Endothelial cell of umbilical vein (primary cell): ENCODE measurements around the gene UBE4B. TPM values are rescaled to one million over a fixed set of nuclear protein-coding genes. Genes with fewer than 3 reads are reported as not detected.
A peak's percentile ranks its signal among the peaks of the same experiment; 100 is the strongest.

Experiments
- BruUV-seq: library from RNA; stranded (reverse); fragments of 400-500 nt; replicated peaks from 2 replicates; lab custom pipeline; 2021; lab: Mats Ljungman, UMichigan
- CTCF ChIA-PET: fragments of 300-600, 350-600 bp; sonication (Branson Sonifier 250); formaldehyde crosslinking; loops from one replicate; lab custom pipeline; 2021; ENCODE audit warnings: antibody characterized with exemption, inconsistent platforms; lab: Charles Lee
- POLR2A ChIA-PET: fragments of 300-600, 350-600 bp; sonication (Branson Sonifier 250); formaldehyde crosslinking; loops from one replicate; lab custom pipeline; 2021; ENCODE audit warnings: antibody characterized with exemption, inconsistent platforms; lab: Charles Lee
- DNase-seq: peaks from one replicate; pipeline ENCODE4 v3.0.0-alpha.2; 2011; ENCODE audit warnings: low read depth, low spot score
- FAIRE-seq: peaks from 2 replicates; lab custom pipeline; 2011; peaks lifted over from hg19 to GRCh38; lab: Jason Lieb, UNC
- H2AFZ ChIP-seq: 2 replicates; pipeline ENCODE4 v1.6.0; 2012; ENCODE audit warnings: low read depth, low read length, control low read depth, inconsistent platforms
- H3K27ac ChIP-seq: 2 replicates; pipeline ENCODE4 v1.5.1; 2011; ENCODE audit warnings: low read depth, mild to moderate bottlenecking, control low read depth, low read length, moderate library complexity; ENCODE audit not compliant: insufficient read depth
- H3K27me3 ChIP-seq, 2 experiments: 2 replicates each; pipeline versions ENCODE4 v1.6.0 to v1.6.1; 2011; ENCODE audit warnings: low read length in 2 of 2, mixed read lengths in 1 of 2; ENCODE audit not compliant: control insufficient read depth in 2 of 2, insufficient read depth in 2 of 2
- H3K36me3 ChIP-seq, 2 experiments: 2 replicates in 1 of 2; 3 replicates in 1 of 2; pipeline ENCODE4 v1.5.1; 2011; ENCODE audit warnings: low read length in 2 of 2, mild to moderate bottlenecking in 1 of 2, moderate library complexity in 1 of 2; ENCODE audit not compliant: control insufficient read depth in 2 of 2, insufficient read depth in 2 of 2; ENCODE audit errors: extremely low read depth in 1 of 2
- H3K4me1 ChIP-seq: 3 replicates; pipeline ENCODE4 v1.5.1; 2011; ENCODE audit warnings: mild to moderate bottlenecking, low read length; ENCODE audit not compliant: control insufficient read depth, insufficient read depth; ENCODE audit errors: extremely low read depth
- H3K4me2 ChIP-seq: 2 replicates; pipeline ENCODE4 v1.6.1; 2011; ENCODE audit warnings: low read length, control low read depth, mixed read lengths; ENCODE audit not compliant: insufficient read depth
- H3K4me3 ChIP-seq, 3 experiments: fragments of 200-600 bp in 1 of 3; sonication (generic), shearing (Covaris generic) in 1 of 3; replicated peaks in 1 of 3; 2 replicates each; pipeline ENCODE4 v1.5.1; 2011 to 2016; ENCODE audit warnings: control low read depth in 3 of 3, low read length in 3 of 3, mild to moderate bottlenecking in 2 of 3, inconsistent platforms in 1 of 3, low read depth in 1 of 3, moderate library complexity in 1 of 3; ENCODE audit not compliant: insufficient read depth in 1 of 3
- H3K79me2 ChIP-seq: 2 replicates; pipeline ENCODE4 v1.6.0; 2012; ENCODE audit warnings: low read length, inconsistent platforms; ENCODE audit not compliant: control insufficient read depth, insufficient read depth
- H3K9ac ChIP-seq: replicated peaks from 2 replicates; pipeline ENCODE3; 2011; ENCODE audit warnings: low read length, control low read depth; ENCODE audit not compliant: insufficient read depth; ENCODE audit errors: extremely low read depth
- H3K9me1 ChIP-seq: replicated peaks from 3 replicates; pipeline ENCODE4 v1.6.0; 2011; ENCODE audit warnings: mild to moderate bottlenecking, low read length; ENCODE audit not compliant: control insufficient read depth, insufficient read depth; ENCODE audit errors: extremely low read depth
- H3K9me3 ChIP-seq: replicated peaks from 2 replicates; pipeline ENCODE4 v1.5.1; 2012; ENCODE audit warnings: low read length, inconsistent platforms; ENCODE audit not compliant: control insufficient read depth, insufficient read depth
- H4K20me1 ChIP-seq: replicated peaks from 2 replicates; pipeline ENCODE3; 2011; ENCODE audit warnings: mild to moderate bottlenecking, low read length; ENCODE audit not compliant: control insufficient read depth, insufficient read depth; ENCODE audit errors: extremely low read depth
- CTCF ChIP-seq, 2 donors: IDR thresholded peaks; 1 replicate in 1 of 2; 2 replicates in 1 of 2; pipeline ENCODE4 v1.5.1; 2011; ENCODE audit warnings: low read length in 2 of 2, mild to moderate bottlenecking in 2 of 2, moderate library complexity in 2 of 2, control low read depth in 1 of 2, inconsistent platforms in 1 of 2, low read depth in 1 of 2; ENCODE audit not compliant: insufficient read depth in 1 of 2; ENCODE audit errors: extremely low read depth in 1 of 2
- EZH2 ChIP-seq: IDR thresholded peaks from 2 replicates; pipeline ENCODE4 v1.6.1; 2012; ENCODE audit warnings: borderline replicate concordance, low read depth, mild to moderate bottlenecking, moderate library complexity, low read length, inconsistent platforms; ENCODE audit not compliant: severe bottlenecking
- FOS ChIP-seq: IDR thresholded peaks from 2 replicates; pipeline ENCODE4 v1.6.1; 2011; ENCODE audit warnings: mild to moderate bottlenecking, low read length, moderate library complexity, borderline replicate concordance; ENCODE audit not compliant: insufficient read depth
- GATA2 ChIP-seq: IDR thresholded peaks from 2 replicates; pipeline ENCODE4 v1.7.0; 2011; ENCODE audit warnings: low read depth, mild to moderate bottlenecking, moderate library complexity, mixed read lengths, low read length; ENCODE audit not compliant: insufficient read length, insufficient read depth
- JUN ChIP-seq: IDR thresholded peaks from 2 replicates; pipeline ENCODE4 v1.6.1; 2011; ENCODE audit warnings: borderline replicate concordance, low read depth; ENCODE audit not compliant: insufficient read length, insufficient read depth
- MAX ChIP-seq: IDR thresholded peaks from 2 replicates; pipeline ENCODE4 v1.6.1; 2011; ENCODE audit not compliant: insufficient read depth, insufficient read length
- MYC ChIP-seq: IDR thresholded peaks from one replicate; pipeline ENCODE4 v1.6.1; 2011; ENCODE audit warnings: mild to moderate bottlenecking, low read depth, low read length
- POLR2A ChIP-seq: IDR thresholded peaks from 2 replicates; pipeline ENCODE4 v1.6.1; 2012; ENCODE audit warnings: low read depth, mild to moderate bottlenecking, control low read depth, low read length
- POLR2AphosphoS5 ChIP-seq: IDR thresholded peaks from 2 replicates; pipeline ENCODE4 v1.6.1; 2012; ENCODE audit warnings: low read depth, mild to moderate bottlenecking, control low read depth, low read length, moderate library complexity; ENCODE audit not compliant: insufficient read depth
- dilution Hi-C: fragments of 300-500 bp; cut with MboI; formaldehyde crosslinking; loops from one replicate; pipeline ENCODE4 v1.15.0; 2019; ENCODE audit warnings: low sequenced_read_pairs; ENCODE audit not compliant: extremely low pct_ligation_motif_present
- intact Hi-C: fragments of 100-400 bp; cut with micrococcal nuclease; formaldehyde crosslinking; loops from one replicate; pipeline ENCODE4 v1.10.0; 2022
- polyA plus RNA-seq, 4 experiments: library from polyadenylated mRNA; depleted of rRNA in 3 of 4; stranded (reverse) in 3 of 4; unstranded in 1 of 4; fragments of >200 nt; gene quantifications; 2 replicates each; pipeline versions ENCODE4 v1.2.1 to v1.2.3, GENCODE V29; 2011 to 2012; ENCODE audit warnings: missing spikeins in 1 of 4
- total RNA-seq: library from RNA; stranded (reverse); gene quantifications from 2 replicates; pipeline ENCODE4 v1.2.3, GENCODE V29; 2021

UBE4B gene
- total and polyA plus RNA-seq, 2 donors (not counting 3 experiments of a cell fraction or from before 2014, with no cell fraction given), result 17.8 to 54.5 TPM

GRCh38 chr1:10152709-10153284, 120.0 kb downstream of the UBE4B start:
- Histone ChIP-seq H4K20me1 (no peaks in the 10 kb centered on the region), H3K79me2 (no peaks in the 10 kb centered on the region), H3K27ac (no peak overlapping the region), H3K4me3 (no peak overlapping the region), H3K4me2 (no peak overlapping the region), H3K9ac (no peak overlapping the region), H3K9me1 (no peaks in the 10 kb centered on the region), H2AFZ (no peak overlapping the region), H3K27me3 (no peaks in the 10 kb centered on the region), H3K9me3 (no peaks in the 10 kb centered on the region), H3K36me3 (peaks cover 2 to 5% of the 10 kb centered on the region in 2 experiments), H3K4me1 (no peaks in the 10 kb centered on the region)
- DNase-seq (peak; percentile 58), FAIRE-seq (peak; percentile 87)
- no TSS peak for BruUV-seq
- ChIA-PET POLR2A (no interaction called here), CTCF (interaction anchor here (0.7 to 4.0 kb wide), 11 partner anchors 8 to 275 kb away, joined by 3 to 42 read pairs (median 4); partner anchors contain the start of genes LZIC, NMNAT1 and UBE4B)
- TF ChIP-seq GATA2, result no peak
- peak; percentile 72 to 76 for TF ChIP-seq CTCF (IDR thresholded peaks at IDR 0.05; ENCODE audit: extremely low read depth in 1 of 2, insufficient read depth in 1 of 2, low read depth in 1 of 2, low read length in 2 of 2)
- intact Hi-C loops, result loop anchor here (1.0 to 5.0 kb wide), 5 partner anchors 120 to 277 kb away; partner anchors contain the start of genes LZIC, NMNAT1 and UBE4B
- dilution Hi-C loops, result no loop called here

GRCh38 chr1:10155087-10155712, 122.4 kb downstream of the UBE4B start:
- Histone ChIP-seq H3K9me1 (no peaks in the 10 kb centered on the region), H4K20me1 (no peaks in the 10 kb centered on the region), H3K36me3 (peaks cover 2 to 6% of the 10 kb centered on the region in 2 experiments), H2AFZ (no peak overlapping the region), H3K9ac (no peak overlapping the region), H3K79me2 (no peaks in the 10 kb centered on the region), H3K4me1 (no peaks in the 10 kb centered on the region), H3K27me3 (no peaks in the 10 kb centered on the region), H3K9me3 (no peaks in the 10 kb centered on the region), H3K4me3 (no peak overlapping the region), H3K4me2 (no peak overlapping the region), H3K27ac (no peak overlapping the region)
- no TSS peak for BruUV-seq
- POLR2A ChIA-PET, result no interaction called here
- CTCF ChIA-PET, result interaction anchor here (1.3 to 4.0 kb wide), 3 partner anchors 9 to 370 kb away, joined by 3 to 42 read pairs (median 3); no protein-coding TSS in a partner anchor
- no peak for FAIRE-seq
- TF ChIP-seq JUN (no peak), MAX (no peak), GATA2 (no peak), POLR2AphosphoS5 (no peak), FOS (no peak), EZH2 (no peak), CTCF (IDR thresholded peaks at IDR 0.05; ENCODE audit: extremely low read depth in 1 of 2, insufficient read depth in 1 of 2, low read depth in 1 of 2, low read length in 2 of 2) (no peak), MYC (no peak), POLR2A (no peak)
- dilution Hi-C loops (no loop called here), intact Hi-C loops (no loop called here)
- no peak for DNase-seq
